ENCODE results near the gene CLDN5.

- no peak for TF ChIP-seq CTCF (IDR thresholded peaks at IDR 0.05)
- TF ChIP-seq EZH2 (IDR thresholded peaks at IDR 0.05): no peak
- TF ChIP-seq EZH2phosphoT487 (IDR thresholded peaks at IDR 0.05): no peak
Observed at GRCh38 chr22:19535001-19535400, 10.8 kb upstream of the CLDN5 start.

Measured in neural progenitor cell (in vitro differentiated cells).